Measurements from ENCODE around the gene RSPH4A. TPM values are rescaled to one million over a fixed set of nuclear protein-coding genes. Genes with fewer than 3 reads are reported as not detected.

RSPH4A gene
- total and polyA plus RNA-seq, 9 of the 15 experiments (the other 6 are each of a cell fraction or from before 2014, with no cell fraction given), result 0.04 to 0.30 (median 0.11) TPM

DNA sequence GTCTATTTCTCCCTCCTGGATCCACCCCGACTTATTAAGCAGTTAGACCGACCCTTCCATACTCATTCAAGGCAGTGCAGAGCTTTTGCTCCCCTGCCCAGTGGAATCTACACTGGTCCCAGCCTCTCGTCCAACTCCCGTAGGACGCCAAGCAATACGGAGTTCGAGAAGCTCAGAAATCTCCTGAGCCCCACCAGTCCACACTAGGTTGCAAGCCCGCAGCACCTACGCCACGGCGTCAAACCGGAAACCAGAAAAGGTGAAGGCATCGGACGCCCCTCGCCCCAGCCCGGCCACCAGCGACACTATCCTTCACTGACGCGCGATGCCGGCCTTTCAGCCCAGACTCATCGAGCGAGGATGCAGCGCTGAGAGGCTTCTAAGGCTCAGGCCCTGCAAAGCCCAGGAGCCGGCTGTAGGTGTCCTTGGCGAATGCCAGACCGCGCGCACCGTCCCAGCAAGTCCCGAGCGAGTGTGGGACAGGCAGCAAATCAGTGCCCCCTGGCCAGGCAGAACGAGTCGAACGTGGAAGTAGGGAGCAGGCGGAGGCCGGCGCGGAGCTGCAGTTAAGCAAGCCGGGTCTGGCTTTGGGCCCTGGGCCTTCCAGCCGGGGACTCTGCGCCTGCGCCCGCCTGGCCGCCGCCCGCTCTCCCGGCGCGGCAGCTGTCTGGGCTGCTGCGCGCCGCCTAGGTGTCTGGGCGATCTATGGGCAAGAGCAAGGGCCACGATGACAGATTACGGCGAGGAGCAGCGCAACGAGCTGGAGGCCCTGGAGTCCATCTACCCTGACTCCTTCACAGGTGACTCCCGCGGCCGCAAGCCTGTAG, 45.2 kb upstream of the RSPH4A start, which contains the start of gene RWDD1 (continued):
- TF ChIP-seq ZNF780A (CRISPR knock-in tag; IDR thresholded peaks at IDR 0.05) (no peak), SP2 (IDR thresholded peaks at IDR 0.05; ENCODE audit: extremely low read depth, low read depth, low read length, poor library complexity, severe bottlenecking) (no peak), FOS (IDR thresholded peaks at IDR 0.05; ENCODE audit: extremely low read depth, insufficient read length) (peak; percentile 78), PRPF4 (IDR thresholded peaks at IDR 0.05; ENCODE audit: insufficient read depth, low read depth, low read length, poor library complexity, severe bottlenecking) (no peak), ESRRB (CRISPR knock-in tag; IDR thresholded peaks at IDR 0.05; ENCODE audit: borderline replicate concordance) (no peak), ZNF121 (CRISPR knock-in tag; conservative IDR thresholded peaks at IDR 0.05) (no peak), ZNF644 (tag; IDR thresholded peaks at IDR 0.05; ENCODE audit: low read depth) (no peak), ZNF764 (CRISPR knock-in tag; IDR thresholded peaks at IDR 0.05; ENCODE audit: low read depth) (no peak), ZNF224 (CRISPR knock-in tag; IDR thresholded peaks at IDR 0.05) (no peak), CHD2 (IDR thresholded peaks at IDR 0.05; ENCODE audit: low read depth, low read length) (peak; percentile 76), ZSCAN29 (IDR thresholded peaks at IDR 0.05) (no peak)
- TF ChIP-seq, protein P1, sequence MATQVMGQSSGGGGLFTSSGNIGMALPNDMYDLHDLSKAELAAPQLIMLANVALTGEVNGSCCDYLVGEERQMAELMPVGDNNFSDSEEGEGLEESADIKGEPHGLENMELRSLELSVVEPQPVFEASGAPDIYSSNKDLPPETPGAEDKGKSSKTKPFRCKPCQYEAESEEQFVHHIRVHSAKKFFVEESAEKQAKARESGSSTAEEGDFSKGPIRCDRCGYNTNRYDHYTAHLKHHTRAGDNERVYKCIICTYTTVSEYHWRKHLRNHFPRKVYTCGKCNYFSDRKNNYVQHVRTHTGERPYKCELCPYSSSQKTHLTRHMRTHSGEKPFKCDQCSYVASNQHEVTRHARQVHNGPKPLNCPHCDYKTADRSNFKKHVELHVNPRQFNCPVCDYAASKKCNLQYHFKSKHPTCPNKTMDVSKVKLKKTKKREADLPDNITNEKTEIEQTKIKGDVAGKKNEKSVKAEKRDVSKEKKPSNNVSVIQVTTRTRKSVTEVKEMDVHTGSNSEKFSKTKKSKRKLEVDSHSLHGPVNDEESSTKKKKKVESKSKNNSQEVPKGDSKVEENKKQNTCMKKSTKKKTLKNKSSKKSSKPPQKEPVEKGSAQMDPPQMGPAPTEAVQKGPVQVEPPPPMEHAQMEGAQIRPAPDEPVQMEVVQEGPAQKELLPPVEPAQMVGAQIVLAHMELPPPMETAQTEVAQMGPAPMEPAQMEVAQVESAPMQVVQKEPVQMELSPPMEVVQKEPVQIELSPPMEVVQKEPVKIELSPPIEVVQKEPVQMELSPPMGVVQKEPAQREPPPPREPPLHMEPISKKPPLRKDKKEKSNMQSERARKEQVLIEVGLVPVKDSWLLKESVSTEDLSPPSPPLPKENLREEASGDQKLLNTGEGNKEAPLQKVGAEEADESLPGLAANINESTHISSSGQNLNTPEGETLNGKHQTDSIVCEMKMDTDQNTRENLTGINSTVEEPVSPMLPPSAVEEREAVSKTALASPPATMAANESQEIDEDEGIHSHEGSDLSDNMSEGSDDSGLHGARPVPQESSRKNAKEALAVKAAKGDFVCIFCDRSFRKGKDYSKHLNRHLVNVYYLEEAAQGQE (IDR thresholded peaks at IDR 0.05; ENCODE audit: borderline replicate concordance), result peak; percentile 99
- TF ChIP-seq, protein P1 (CRISPR knock-in tag; IDR thresholded peaks at IDR 0.05; ENCODE audit: low read depth), result 0 out of 2 replicates have a peak, but pooled peaks have one; percentile 38
- TF ChIP-seq, protein P2, sequence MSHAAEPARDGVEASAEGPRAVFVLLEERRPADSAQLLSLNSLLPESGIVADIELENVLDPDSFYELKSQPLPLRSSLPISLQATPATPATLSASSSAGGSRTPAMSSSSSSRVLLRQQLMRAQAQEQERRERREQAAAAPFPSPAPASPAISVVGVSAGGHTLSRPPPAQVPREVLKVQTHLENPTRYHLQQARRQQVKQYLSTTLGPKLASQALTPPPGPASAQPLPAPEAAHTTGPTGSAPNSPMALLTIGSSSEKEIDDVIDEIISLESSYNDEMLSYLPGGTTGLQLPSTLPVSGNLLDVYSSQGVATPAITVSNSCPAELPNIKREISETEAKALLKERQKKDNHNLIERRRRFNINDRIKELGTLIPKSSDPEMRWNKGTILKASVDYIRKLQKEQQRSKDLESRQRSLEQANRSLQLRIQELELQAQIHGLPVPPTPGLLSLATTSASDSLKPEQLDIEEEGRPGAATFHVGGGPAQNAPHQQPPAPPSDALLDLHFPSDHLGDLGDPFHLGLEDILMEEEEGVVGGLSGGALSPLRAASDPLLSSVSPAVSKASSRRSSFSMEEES (CRISPR knock-in tag; IDR thresholded peaks at IDR 0.05), result no peak
- TF ChIP-seq, protein P3, sequence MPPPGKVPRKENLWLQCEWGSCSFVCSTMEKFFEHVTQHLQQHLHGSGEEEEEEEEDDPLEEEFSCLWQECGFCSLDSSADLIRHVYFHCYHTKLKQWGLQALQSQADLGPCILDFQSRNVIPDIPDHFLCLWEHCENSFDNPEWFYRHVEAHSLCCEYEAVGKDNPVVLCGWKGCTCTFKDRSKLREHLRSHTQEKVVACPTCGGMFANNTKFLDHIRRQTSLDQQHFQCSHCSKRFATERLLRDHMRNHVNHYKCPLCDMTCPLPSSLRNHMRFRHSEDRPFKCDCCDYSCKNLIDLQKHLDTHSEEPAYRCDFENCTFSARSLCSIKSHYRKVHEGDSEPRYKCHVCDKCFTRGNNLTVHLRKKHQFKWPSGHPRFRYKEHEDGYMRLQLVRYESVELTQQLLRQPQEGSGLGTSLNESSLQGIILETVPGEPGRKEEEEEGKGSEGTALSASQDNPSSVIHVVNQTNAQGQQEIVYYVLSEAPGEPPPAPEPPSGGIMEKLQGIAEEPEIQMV (tag; conservative IDR thresholded peaks at IDR 0.05; ENCODE audit: low read depth), result no peak

Data from K562 (cell line).